Amniotic stem cell (primary cell): Measurements from ENCODE around the gene CHST3.

Experiments
- DNase-seq: peaks from one replicate; lab custom pipeline; 2025; lab: John Stamatoyannopoulos, UW

Gene CHST3

GRCh38 chr10:71990706-71991269 is 26.6 kb downstream of the CHST3 start:
- DNase-seq: no peak

DNA sequence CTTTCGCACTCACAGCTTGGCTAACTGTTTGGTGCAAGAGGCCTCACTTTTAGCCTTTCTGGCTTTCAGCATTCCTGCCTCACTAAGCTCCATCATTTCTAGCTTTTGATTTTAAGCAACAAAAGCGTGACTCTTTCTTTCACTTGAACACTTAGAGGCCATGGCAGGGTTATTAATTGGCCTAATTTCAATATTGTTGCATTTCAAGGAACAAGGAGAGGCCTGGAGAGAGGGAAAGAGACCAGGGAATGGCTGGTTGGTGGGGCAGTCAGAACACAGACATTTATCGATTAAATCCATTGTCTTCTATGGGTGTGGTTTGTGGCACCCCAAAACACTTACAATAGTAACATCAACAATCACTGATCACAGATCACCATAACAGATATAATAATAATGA is 31.3 kb downstream of the CHST3 start:
- no peak for DNase-seq

GRCh38 chr10:71995887-71996575 is 31.8 kb downstream of the CHST3 start:
- no peak for DNase-seq

DNA sequence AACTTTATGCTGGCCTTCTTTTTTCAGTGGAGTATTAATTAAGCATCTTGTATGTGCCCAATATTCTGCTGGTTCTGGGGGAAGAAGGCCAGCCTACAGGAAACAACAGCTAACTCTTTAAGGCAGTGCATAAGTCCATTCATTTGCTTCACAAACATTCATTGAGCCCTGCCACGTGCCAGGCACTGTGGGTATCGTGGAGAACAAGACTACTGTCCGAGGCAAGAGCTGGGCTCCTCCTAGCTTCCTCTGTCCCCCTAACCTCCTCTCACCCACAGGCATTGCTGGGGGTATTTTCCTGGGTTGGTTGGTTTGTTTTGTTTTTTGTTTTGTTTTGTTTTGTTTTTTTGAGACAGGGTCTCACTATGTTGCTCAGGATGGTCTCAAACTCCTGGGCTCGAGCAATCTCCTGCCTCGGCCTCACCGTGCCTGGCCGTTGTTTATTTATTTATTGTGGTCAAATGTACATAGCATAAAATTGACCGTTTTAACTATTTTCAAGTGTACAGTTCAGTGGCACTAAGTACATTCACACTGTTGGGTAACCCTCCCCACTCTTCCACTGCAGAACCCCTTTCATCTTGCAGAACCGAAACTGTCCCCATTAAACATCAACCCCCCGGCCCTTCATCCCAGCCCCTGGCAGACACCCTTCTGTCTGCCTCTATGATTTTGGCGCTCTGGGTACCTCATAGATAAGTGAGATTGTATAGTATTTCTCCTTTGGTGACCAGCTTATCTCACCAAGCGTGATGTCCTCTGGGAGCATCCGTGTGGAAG is 32.6 kb downstream of the CHST3 start:
- no peak for DNase-seq

- no peak for DNase-seq
These were observed 34.1 kb downstream of the CHST3 start for GRCh38 chr10:71998119-71998839.

GRCh38 chr10:71998840-71999194 is 34.6 kb downstream of the CHST3 start:
- peak; percentile 74 for DNase-seq

GRCh38 chr10:71999360-72000072 is 35.3 kb downstream of the CHST3 start:
- DNase-seq: no peak

DNA sequence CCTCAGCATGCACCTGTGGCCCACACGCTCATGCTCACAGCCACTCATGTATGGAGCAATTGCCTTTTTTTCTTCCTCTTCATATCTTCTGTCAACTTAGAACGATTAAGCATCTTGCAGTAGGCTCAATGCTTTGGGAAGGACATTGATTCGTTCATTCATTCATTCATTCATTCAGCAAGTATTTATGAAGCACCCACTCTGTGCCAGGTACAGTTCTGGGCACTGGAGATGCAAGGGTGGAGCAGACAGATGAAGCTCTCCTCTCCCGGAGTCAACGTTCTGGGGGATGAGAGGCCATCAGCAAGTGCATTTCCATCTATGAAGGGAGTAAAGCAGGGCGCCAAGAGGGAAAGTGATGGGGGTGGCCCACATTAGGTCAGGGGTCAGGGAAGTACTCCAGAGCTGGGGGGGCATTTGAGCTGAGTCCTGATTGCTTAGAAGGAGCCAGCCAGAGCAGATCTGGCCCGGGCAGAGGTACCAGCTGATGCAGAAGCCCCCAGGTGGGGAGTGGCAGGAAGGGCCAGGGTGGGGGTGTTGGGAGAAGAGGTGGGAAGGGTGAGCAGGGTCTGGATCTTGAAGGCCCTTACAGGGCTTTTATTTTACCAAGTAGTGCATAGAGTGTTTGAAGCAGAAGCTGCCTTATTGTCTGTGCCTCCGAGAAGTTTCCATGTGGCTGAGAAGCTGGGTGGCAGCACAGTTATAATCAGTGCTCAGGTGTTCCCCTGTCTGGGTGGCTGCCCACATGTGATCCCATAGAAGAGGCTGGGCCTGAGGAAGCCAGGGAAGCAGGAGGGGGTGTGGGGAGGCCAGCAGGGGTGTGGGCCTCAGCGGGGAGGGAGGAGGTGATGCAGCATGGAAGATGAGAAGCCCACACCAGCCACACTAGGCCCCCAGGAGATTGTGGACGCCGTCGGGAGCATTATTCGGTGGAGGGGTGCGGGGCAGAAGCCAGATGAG is 36.2 kb downstream of the CHST3 start:
- no peak for DNase-seq

GRCh38 chr10:72001033-72001395 is 36.8 kb downstream of the CHST3 start:
- no peak for DNase-seq

DNA sequence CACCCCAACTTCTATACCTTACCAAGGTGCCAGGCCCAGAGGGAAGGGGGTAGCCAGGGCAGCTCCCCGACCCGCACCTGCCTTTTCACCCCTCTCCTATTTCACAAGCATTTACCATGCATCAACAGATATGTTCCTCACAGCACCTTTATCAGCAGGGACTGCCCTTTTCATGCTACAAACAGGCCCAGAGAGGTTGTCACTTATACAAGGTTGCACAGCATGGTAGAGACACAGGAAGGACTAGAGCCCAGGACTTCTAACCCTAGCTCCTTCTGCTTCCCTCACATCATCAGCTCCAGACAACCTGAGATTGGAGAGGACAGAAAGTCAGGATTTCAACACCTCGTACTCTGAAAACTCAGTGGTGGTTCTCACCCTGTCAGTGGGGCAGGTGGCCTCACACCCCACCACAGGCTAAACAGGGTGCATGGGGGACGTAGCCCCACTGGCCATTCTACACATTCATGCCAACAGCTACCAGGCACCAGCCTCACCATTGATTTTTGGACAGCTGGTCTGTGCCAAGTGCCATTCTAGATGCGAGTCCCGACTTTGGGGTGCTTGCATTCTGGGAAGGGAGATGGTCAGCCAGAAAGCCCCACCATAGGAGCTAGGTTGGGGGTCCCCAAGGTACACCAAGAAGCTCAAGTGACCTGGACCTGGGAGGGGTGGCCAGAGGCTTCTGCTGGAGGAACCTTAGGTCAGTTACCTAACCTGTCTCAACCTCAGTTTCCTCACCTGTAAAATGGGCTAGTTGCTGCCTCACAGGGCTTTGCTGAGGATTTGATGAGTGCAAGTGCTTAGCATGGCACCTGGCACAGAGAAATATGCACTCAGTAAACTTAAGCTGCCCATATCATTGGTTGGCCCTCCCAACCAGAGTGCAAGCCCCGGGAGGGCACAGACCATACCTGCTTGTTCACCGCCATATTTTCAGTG is 38.4 kb downstream of the CHST3 start:
- DNase-seq: no peak

DNA sequence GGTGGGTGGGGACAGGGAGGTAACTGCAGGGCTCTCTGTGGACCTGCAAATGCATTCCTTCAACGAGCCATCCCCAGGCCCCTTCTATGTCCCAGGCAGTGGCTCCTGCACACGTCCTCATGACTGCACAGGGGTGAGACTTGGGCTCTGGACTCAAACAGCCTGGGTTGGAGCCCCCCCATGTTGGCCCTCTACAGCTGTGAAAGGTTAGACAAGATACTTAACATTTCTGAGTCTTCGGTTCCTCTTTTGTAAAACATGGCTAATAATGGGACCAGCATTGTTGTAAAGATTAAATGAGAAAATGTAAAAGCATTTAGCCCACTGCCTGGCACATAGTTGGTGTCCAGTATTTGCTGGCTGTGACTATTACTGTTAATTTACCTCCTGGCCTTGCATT is 41.8 kb downstream of the CHST3 start:
- DNase-seq: no peak

GRCh38 chr10:72007246-72007892 is 43.2 kb downstream of the CHST3 start:
- DNase-seq: no peak

GRCh38 chr10:72008096-72008981 is 44.1 kb downstream of the CHST3 start:
- DNase-seq: no peak

DNA sequence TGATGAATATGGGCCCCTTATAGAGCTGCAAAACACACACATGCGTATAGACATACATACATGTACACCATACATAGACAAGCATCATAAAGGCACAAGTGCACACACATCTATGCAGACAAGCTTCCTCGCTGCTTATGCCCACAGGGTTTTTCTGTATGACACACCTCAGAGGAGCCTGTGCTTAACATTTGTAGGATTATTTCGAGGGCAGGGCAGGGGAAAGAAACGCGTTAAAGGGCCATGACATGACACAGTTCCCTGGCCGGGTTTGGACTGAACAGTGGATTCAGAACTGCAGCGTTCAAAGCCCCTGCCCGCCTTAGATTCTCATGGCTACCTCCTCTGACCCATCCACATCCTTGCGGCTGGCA is 44.8 kb downstream of the CHST3 start:
- no peak for DNase-seq

DNA sequence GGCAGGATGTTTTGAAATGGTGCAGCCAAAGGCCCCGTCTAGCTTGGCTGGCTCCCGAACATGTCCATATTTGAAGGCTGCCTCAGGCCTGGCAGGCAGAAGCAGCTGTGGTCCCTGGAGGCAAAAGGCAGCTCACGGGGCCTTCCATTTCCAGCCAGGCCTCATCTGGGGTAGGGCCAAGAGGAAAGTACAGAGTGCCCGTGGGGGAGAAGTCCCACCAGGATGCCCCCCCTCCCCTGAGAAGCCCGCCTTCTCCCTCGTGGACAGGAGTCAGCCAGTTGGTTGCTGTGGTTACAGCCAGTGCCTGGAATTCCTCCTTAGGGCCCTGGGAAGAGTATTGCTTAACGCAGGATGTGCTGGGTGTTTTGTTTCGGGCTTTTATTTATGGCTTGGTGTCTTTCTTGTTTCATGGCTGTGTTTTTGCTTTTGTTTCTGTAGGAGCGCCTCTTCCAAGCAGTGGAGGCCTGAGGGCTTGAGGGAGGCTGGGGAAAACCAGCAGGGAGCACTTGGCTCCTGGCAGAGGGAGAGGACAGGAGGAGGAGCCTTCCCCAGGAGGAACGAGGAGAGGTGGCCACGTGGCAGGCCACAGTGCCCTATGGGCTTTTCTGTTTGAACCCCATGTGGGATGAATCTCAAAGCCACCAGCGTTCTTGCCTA is 45.4 kb downstream of the CHST3 start:
- DNase-seq: peak; percentile 89

DNA sequence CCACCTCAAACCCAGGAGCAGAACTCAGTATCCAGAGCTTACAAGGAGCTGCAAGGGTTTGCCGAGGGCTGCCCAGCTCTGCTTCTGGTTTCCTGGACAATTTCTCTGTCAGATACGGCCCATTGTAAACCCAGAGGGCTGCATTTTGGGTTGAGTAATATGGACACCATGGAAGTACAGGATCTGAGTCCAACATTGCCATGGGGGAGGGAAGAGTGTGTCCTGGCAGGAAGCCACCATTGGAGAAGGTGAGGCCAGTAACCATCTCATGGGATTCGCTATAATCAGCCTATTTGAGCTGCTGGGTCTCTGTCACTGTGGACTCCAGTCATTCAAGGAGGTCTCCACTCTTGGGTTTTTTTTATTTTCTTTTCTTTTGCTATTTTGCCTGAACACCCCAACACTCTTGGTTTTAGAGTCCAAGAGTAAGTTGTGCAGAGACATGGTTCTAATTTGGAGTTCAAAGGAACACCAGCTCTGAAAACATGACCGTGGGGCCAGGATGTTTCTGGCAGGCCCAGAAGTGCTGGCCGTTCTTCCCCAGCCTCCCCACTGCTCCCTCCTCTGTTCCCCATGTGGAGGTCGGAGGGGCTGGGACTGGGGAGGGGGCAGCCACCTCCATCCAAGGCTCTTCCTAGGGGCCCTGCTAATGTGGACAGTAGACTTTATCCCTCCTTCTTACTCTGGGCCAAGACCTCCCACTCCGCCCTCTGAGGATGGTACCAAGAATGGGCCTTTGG is 46.2 kb downstream of the CHST3 start:
- no peak for DNase-seq

- no peak for DNase-seq
These were observed 46.8 kb downstream of the CHST3 start for GRCh38 chr10:72011016-72011415.
